GM19023 (cell line): ENCODE results near the gene UBE2E3.
"Not testable (repeated sequence)": the region's sequence is repeated elsewhere in the genome, so short reads cannot be mapped to it uniquely, and the experiment has no call there.

Experiments used
- ATAC-seq: cut with Tn5 transposase; IDR thresholded peaks from one replicate; pipeline ENCODE4 v1.9.1; 2021; ENCODE audit warnings: mild to moderate bottlenecking, moderate library complexity; ENCODE audit not compliant: unreplicated experiment

The UBE2E3 gene

GRCh38 chr2:181025004-181025403, 44.6 kb downstream of the UBE2E3 start:
- no peak for ATAC-seq

- ATAC-seq, result no peak
These were observed 56.0 kb downstream of the UBE2E3 start for GRCh38 chr2:181036445-181036844.

GRCh38 chr2:181036848-181037603, 56.6 kb downstream of the UBE2E3 start:
- ATAC-seq, result no peak

- ATAC-seq, result no peak
These were observed 57.5 kb downstream of the UBE2E3 start for GRCh38 chr2:181037922-181038321.

GRCh38 chr2:181038796-181039195, 58.4 kb downstream of the UBE2E3 start:
- ATAC-seq, result no peak

GRCh38 chr2:181040839-181041238, 60.4 kb downstream of the UBE2E3 start:
- ATAC-seq, result not testable (repeated sequence)

GRCh38 chr2:181041661-181042060, 61.3 kb downstream of the UBE2E3 start:
- ATAC-seq, result no peak

- ATAC-seq, result no peak
These were observed 62.3 kb downstream of the UBE2E3 start for GRCh38 chr2:181042706-181043105.

GRCh38 chr2:181046833-181047232, 66.4 kb downstream of the UBE2E3 start:
- ATAC-seq, result peak; percentile 48

GRCh38 chr2:181047829-181048228, 67.4 kb downstream of the UBE2E3 start:
- no peak for ATAC-seq

GRCh38 chr2:181051861-181052522, 71.6 kb downstream of the UBE2E3 start:
- ATAC-seq, result peak; percentile 36

- peak; percentile 57 for ATAC-seq
These were observed 72.1 kb downstream of the UBE2E3 start for GRCh38 chr2:181052523-181052891.

- ATAC-seq, result no peak
These were observed 73.9 kb downstream of the UBE2E3 start for GRCh38 chr2:181054256-181054655.

- no peak for ATAC-seq
These were observed 74.4 kb downstream of the UBE2E3 start for GRCh38 chr2:181054843-181055242.

- peak; percentile 53 for ATAC-seq
These were observed 78.2 kb downstream of the UBE2E3 start for GRCh38 chr2:181058378-181059269.

- ATAC-seq, result no peak
These were observed 83.3 kb downstream of the UBE2E3 start for GRCh38 chr2:181063696-181064095.

- ATAC-seq, result no peak
These were observed 85.1 kb downstream of the UBE2E3 start for GRCh38 chr2:181065458-181065857.

GRCh38 chr2:181066333-181066732, 85.9 kb downstream of the UBE2E3 start:
- ATAC-seq, result no peak

GRCh38 chr2:181070119-181070835, 89.9 kb downstream of the UBE2E3 start:
- no peak for ATAC-seq

- no peak for ATAC-seq
These were observed 90.4 kb downstream of the UBE2E3 start for GRCh38 chr2:181070836-181071200.
